GM18526 (cell line): ENCODE results near the gene RBBP9.
A peak's percentile ranks its signal among the peaks of the same experiment; 100 is the strongest.

Source experiments
- POLR2A ChIP-seq: IDR thresholded peaks from 3 replicates; pipeline ENCODE4 v1.6.1; 2011; ENCODE audit not compliant: insufficient read length; ENCODE audit errors: extremely low read depth

RBBP9 gene

DNA sequence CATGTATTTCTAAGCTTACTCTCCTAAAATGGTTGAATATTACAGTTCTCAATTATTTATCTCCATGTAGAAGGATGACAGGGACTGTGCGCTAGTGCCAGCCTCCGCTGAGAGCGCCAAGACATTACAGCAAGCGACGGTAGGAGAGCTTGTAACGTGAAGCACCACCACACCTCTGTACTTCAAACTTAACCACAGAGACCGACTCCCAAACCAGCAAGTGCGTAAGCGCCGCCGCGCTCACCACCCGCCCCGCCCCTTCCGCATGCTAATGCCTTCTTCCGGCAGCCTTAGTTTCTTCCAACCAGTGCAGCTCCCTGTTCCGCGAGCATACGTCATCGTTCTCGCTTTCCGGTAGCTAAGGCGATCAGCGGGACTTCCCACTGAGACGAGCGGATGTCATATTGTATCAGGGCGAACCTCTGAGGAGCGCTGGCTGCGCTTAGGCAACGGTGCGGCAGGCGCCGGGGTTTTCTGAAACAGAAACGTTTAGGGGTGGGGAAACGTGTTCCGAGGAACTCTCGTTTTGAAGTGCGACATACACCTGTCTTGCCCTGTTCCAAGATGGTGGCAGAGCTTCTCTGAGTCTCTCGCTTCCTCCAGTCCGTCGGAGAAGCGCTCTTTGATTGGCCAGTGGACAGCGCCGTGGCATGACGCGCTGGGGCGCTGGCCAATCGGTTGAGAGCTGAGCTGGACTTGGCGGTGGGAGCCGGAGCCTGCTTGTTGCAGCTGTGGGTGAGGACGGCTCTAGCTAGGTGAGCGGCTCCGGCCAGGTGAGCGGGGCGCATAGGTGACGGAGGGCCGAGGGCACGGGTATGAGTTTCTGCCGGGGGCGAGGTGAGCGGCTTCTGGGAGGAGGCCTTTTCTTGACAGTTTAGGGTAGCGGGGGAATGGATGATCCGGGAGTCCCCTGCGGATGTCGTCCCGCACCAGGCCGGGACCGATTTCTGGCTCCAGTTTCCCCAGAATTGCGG lies 10.5 kb upstream of the RBBP9 start, which contains the start of gene SEC23B:
TSS of gene SEC23B (plus strand) at position 723 of the 974 bp plus-strand sequence. CDS start 2,896 bp downstream, outside the sequence.
- TF ChIP-seq POLR2A = peak; percentile 74

DNA sequence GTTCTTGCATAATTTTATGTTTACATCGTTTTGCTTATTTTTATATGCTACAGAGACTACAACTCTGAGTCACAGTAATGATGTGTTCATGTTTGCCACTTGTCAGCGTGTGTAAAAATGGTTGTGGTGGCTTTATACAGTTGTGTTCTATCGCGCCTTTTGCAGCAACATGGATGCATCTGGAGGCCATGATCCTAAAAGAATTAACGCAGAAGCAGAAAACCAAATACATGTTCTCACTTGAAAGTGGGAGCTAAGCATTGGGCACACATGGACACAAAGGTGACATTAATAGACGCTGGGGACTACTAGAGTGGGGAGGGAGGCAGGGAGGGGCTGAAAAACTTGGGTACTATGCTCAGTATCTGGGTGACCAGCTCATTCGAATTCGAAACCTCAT lies 9.7 kb upstream of the RBBP9 start:
- no peak for TF ChIP-seq POLR2A

DNA sequence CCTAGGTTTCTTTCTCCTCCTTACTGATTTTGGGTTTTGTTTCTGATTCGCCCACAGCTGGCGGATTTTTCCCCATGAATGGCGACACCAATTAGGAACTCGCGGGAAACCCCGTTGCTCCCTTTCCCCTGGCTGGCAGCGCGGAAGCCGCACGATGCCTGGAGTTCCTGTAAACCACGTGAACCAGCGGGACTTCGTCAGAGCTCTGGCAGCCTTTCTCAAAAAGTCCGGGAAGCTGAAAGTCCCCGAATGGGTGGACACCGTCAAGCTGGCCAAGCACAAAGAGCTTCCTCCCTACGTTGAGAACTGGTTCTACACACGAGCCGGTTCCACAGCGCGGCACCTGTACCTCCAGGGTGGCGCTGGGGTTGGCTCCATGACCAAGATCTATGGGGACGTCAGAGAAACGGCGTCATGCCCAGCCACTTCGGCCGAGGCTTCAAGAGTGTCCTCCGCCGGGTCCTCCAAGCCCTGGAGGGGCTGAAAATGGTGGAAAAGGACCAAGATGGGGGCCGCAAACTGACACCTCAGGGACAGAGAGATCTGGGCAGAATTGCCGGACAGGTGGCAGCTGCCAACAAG lies 7.5 kb upstream of the RBBP9 start:
- TF ChIP-seq POLR2A = no peak

GRCh38 chr20:18497603-18498002 lies 578 bp upstream of the RBBP9 start:
- no peak for TF ChIP-seq POLR2A

DNA sequence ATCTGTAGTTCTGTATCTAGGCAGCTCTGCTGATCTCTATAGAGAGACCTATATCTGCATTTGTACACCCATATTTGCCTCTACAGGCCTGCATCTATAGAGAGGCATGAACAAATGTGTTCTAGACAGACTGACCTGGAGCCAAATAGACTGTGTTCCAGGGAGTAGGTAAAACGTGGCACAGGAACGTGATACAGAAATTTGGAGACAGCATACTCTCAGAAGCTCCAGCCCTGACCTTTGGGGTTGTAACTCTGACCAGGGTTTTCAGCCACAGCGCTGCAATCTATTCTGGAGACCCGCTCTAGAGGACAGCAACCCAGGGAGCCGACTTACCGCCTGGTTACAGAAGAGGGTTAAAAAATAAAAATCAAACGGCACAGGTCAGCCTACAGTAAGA lies 983 bp downstream of the RBBP9 start:
- TF ChIP-seq POLR2A = no peak

DNA sequence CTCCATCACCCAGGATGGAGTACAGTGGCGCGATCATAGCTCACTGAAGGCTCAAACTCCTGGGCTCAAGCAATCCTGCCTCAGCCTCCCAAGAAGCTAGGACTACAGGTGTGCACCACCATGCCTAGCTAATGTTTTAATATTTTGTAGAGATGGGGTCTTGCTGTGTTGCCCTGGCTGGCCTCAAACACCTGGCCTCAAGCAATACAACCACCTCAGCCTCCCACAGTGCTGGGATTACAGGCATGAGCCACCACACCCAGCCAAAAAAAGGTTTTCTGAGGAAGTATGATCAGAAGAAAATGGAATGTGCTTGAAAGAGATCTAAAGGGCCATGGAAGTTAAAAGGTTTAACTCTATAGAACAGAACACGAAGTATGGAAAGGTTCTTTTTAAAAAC lies 8.7 kb downstream of the RBBP9 start:
- TF ChIP-seq POLR2A = no peak

GRCh38 chr20:18481596-18481995 lies 15.4 kb downstream of the RBBP9 start:
- TF ChIP-seq POLR2A = no peak

DNA sequence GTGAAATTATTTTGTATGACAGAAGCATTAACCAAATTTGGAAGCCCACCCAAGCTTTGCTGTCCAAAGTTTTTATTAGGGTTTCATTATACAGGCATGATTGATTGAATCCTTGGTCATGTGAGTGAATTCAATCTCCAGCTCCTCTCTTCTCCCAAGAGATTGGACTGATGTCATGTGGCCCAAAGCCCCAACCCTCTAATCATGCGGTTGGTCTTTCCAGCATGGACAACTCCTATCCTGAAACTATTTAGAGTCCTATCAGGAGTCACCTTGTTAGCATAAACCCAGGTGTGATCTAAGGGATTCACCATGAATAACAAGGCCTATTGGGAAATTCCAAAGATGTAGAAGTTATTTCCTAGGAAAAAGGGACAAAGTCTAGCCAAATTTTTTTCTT lies 19.2 kb downstream of the RBBP9 start:
- no peak for TF ChIP-seq POLR2A

GRCh38 chr20:18477218-18477617 lies 19.8 kb downstream of the RBBP9 start:
- TF ChIP-seq POLR2A = no peak

GRCh38 chr20:18466894-18467730 lies 29.9 kb downstream of the RBBP9 start, which contains the start of the genes DZANK1 and POLR3F:
Gene DZANK1 (minus strand): TSS chr20:18467030. CDS start chr20:18465358, 1,672 bp downstream.
Gene POLR3F (plus strand): TSS chr20:18467390. CDS start chr20:18467507, 117 bp downstream.
- peak; percentile 63 for TF ChIP-seq POLR2A

GRCh38 chr20:18466574-18466893 lies 30.5 kb downstream of the RBBP9 start:
- TF ChIP-seq POLR2A = no peak

DNA sequence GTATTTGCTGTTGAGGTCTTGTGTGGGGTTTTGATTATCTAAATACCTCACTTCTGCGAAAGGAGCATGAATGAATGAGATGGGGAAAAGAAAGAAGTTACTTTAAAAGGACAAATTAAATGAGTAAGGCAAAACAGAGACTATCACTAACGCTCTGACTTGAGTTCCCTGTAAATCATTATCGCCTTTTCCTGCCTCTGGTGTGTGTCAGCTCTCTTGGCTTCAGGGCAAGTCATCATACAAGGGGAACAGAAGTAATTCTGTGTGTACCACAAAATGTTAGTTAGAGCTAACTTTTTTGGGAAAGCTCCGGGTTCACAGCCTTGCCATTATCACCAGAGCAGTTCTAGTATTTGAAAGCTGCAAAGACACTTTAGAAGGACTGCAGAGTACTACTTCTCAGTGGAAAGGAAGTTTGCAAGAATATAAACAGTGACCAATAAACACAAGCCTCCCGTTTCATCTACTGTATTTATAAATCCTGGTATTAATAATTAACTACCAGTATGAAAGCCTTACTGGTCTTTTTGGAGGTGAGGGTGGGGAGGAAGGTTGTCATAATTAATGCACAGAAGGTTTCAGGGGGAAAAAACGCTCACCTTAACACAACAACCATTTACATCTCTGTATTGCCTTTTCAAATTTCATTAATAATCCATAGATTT lies 31.4 kb downstream of the RBBP9 start:
- TF ChIP-seq POLR2A = no peak

DNA sequence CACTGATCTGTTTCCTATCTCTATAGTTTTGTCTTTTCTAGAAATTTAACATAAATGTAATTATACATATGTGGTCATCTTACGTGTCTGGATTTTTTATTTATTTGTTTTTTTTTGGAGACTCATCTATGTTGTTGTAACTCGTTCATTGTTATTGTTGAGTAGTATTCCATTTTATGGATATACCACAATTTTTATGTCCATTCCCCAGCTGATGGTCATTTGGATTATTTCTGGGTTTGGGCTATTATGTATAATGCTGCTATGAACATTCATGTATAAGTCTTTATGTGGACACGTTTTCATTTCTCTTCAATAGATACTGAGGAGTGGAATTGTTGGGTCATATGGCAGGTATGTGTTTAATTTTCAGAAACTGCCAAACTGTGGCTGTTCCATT lies 40.4 kb downstream of the RBBP9 start:
- no peak for TF ChIP-seq POLR2A

- TF ChIP-seq POLR2A = no peak
These were observed 53.1 kb downstream of the RBBP9 start for GRCh38 chr20:18443886-18444285.

DNA sequence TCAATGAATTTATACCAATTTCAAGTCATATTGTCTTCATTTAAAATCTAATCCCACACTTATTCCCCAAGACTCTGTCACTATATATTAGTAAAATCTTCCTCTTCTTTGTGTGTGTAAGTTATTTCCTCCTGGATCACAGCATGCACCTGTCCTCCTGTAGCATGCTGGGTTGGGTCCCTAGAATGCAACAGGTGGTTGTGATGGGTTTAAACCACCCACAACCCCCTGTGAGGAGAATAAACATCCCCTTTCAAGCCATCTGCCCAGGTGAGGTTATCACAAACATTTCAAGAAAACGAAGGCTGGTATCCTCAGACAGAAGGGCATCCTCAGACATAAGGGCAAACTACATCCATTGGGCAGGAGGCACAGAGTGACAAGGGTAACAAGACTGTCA lies 56.6 kb downstream of the RBBP9 start:
- no peak for TF ChIP-seq POLR2A
